Neural crest cell (in vitro differentiated cells): ENCODE data around the gene GPATCH8. TPM values are rescaled to one million over a fixed set of nuclear protein-coding genes. Genes with fewer than 3 reads are reported as not detected.

Source experiments
- DNase-seq: peaks from one replicate; pipeline ENCODE4 v3.0.0; 2021; ENCODE audit warnings: low read depth, mixed read lengths, low spot score
- H3K27ac Mint-ChIP-seq: one replicate; pipeline ENCODE4 v1.8.0; 2021; ENCODE audit warnings: mild to moderate bottlenecking, mixed read lengths; ENCODE audit not compliant: unreplicated experiment
- H3K27me3 Mint-ChIP-seq: 2 replicates; pipeline ENCODE4 v1.8.0; 2021; ENCODE audit warnings: low read depth, mild to moderate bottlenecking, mixed read lengths
- H3K36me3 Mint-ChIP-seq: 2 replicates; pipeline ENCODE4 v1.8.0; 2021; ENCODE audit warnings: low read depth, mild to moderate bottlenecking, mixed read lengths
- H3K4me1 Mint-ChIP-seq: 2 replicates; pipeline ENCODE4 v1.8.0; 2021; ENCODE audit warnings: mixed read lengths
- H3K4me3 Mint-ChIP-seq: one replicate; pipeline ENCODE4 v1.8.0; 2021; ENCODE audit warnings: mild to moderate bottlenecking, mixed read lengths
- H3K9me3 Mint-ChIP-seq: 2 replicates; pipeline ENCODE4 v1.8.0; 2021; ENCODE audit warnings: mixed read lengths
- CTCF ChIP-seq: fragments of 200-600 bp; sonication (generic); conservative IDR thresholded peaks from 2 replicates; pipeline ENCODE4 v1.5.0; 2021; ENCODE audit warnings: antibody characterized with exemption, mild to moderate bottlenecking
- total RNA-seq: library from RNA; stranded (reverse); gene quantifications from 2 replicates; pipeline ENCODE4 v1.2.1, GENCODE V29; 2021

GPATCH8 gene
- total RNA-seq, 1 donor from 2014 or later: 47.0 TPM

- H3K4me3 Mint-ChIP-seq: no peak overlapping the region
- peaks cover 14% of the 10 kb centered on the region for H3K4me1 Mint-ChIP-seq
- H3K9me3 Mint-ChIP-seq: peaks cover 4% of the 10 kb centered on the region
- no peaks in the 10 kb centered on the region for H3K36me3 Mint-ChIP-seq
- no peak for DNase-seq
- TF ChIP-seq CTCF: no peak
- no peaks in the 10 kb centered on the region for H3K27me3 Mint-ChIP-seq
- H3K27ac Mint-ChIP-seq: no peak overlapping the region
Observed at GRCh38 chr17:44530896-44531418, 27.8 kb upstream of the GPATCH8 start.

GRCh38 chr17:44529864-44530263 lies 26.7 kb upstream of the GPATCH8 start:
- no peak for DNase-seq
- no peak for TF ChIP-seq CTCF
- Mint-ChIP-seq H3K4me1 (peaks cover 10% of the 10 kb centered on the region), H3K9me3 (peaks cover 8% of the 10 kb centered on the region), H3K4me3 (no peak overlapping the region), H3K27ac (no peak overlapping the region), H3K36me3 (no peaks in the 10 kb centered on the region), H3K27me3 (no peaks in the 10 kb centered on the region)

- no peaks in the 10 kb centered on the region for H3K27me3 Mint-ChIP-seq
- no peaks in the 10 kb centered on the region for H3K4me1 Mint-ChIP-seq
- no peak overlapping the region for H3K4me3 Mint-ChIP-seq
- no peak overlapping the region for H3K27ac Mint-ChIP-seq
- H3K9me3 Mint-ChIP-seq: peaks cover 8% of the 10 kb centered on the region
- no peak for DNase-seq
- TF ChIP-seq CTCF: no peak
- peaks cover 3% of the 10 kb centered on the region for H3K36me3 Mint-ChIP-seq
Observed at GRCh38 chr17:44527954-44528353, 24.7 kb upstream of the GPATCH8 start.

- H3K27ac Mint-ChIP-seq: no peak overlapping the region
- H3K9me3 Mint-ChIP-seq: peaks cover 8% of the 10 kb centered on the region
- no peak overlapping the region for H3K4me3 Mint-ChIP-seq
- DNase-seq: no peak
- H3K36me3 Mint-ChIP-seq: peaks cover 3% of the 10 kb centered on the region
- H3K4me1 Mint-ChIP-seq: no peaks in the 10 kb centered on the region
- H3K27me3 Mint-ChIP-seq: no peaks in the 10 kb centered on the region
- TF ChIP-seq CTCF: no peak
Observed at GRCh38 chr17:44527102-44527501, 23.9 kb upstream of the GPATCH8 start.

- H3K36me3 Mint-ChIP-seq: peaks cover 3% of the 10 kb centered on the region
- no peak for TF ChIP-seq CTCF
Observed at GRCh38 chr17:44523672-44523972, 20.4 kb upstream of the GPATCH8 start.

More at GRCh38 chr17:44523672-44523972, 20.4 kb upstream of the GPATCH8 start:
- H3K27ac Mint-ChIP-seq: no peak overlapping the region
- no peaks in the 10 kb centered on the region for H3K27me3 Mint-ChIP-seq
- DNase-seq: no peak
- no peak overlapping the region for H3K4me3 Mint-ChIP-seq
- peaks cover 8% of the 10 kb centered on the region for H3K9me3 Mint-ChIP-seq
- no peaks in the 10 kb centered on the region for H3K4me1 Mint-ChIP-seq
